A549 (cell line): ENCODE results near the gene DNMT3B. TPM values are rescaled to one million over a fixed set of nuclear protein-coding genes. Genes with fewer than 3 reads are reported as not detected.

Experiments used
- ATAC-seq, 2 experiments: fragments of 200-7000 bp in 1 of 2; fragments of >200 bp in 1 of 2; cut with Nextera tagmentation in 1 of 2; cut with Tn5 transposase in 1 of 2; 3 replicates each; pipeline versions ENCODE4 v1.8.0 to v1.9.1; 2018 to 2020; ENCODE audit warnings: mild to moderate bottlenecking in 1 of 2, moderate library complexity in 1 of 2
- CTCF ChIA-PET: fragments of 300-600 bp; sonication (Branson Sonifier 250); formaldehyde crosslinking; extraction: SDS; loops from one replicate; lab custom pipeline; 2021; ENCODE audit warnings: antibody characterized with exemption, inconsistent platforms; lab: Yijun Ruan, JAX
- POLR2A ChIA-PET: fragments of 350-600 bp; formaldehyde crosslinking; extraction: SDS; loops from one replicate; lab custom pipeline; 2021; ENCODE audit warnings: antibody characterized with exemption, inconsistent platforms; lab: Yijun Ruan, JAX
- DNase-seq, 2 experiments: peaks; one replicate each; pipeline versions ENCODE4 v3.0.0 to v3.0.0-alpha.2; 2011 to 2016; ENCODE audit warnings: low read depth in 1 of 2, low spot score in 1 of 2
- FAIRE-seq: peaks from 2 replicates; lab custom pipeline; 2011; peaks lifted over from hg19 to GRCh38; lab: Jason Lieb, UNC
- H3K27ac ChIP-seq, 2 experiments: fragments of >200 bp; sonication (Bioruptor Twin); formaldehyde crosslinking; 3 replicates each; pipeline ENCODE4 v1.5.1; 2016 to 2017
- H3K4me1 ChIP-seq: fragments of >200 bp; sonication (Bioruptor Twin); formaldehyde crosslinking; 3 replicates; pipeline ENCODE4 v1.6.1; 2016
- H3K4me2 ChIP-seq: fragments of >200 bp; sonication (Bioruptor Twin); formaldehyde crosslinking; 3 replicates; pipeline ENCODE4 v1.6.1; 2016
- H3K4me3 ChIP-seq: fragments of >200 bp; sonication (Bioruptor Twin); formaldehyde crosslinking; 3 replicates; pipeline ENCODE4 v1.5.1; 2016
- H3K9me3 ChIP-seq: fragments of >200 bp; sonication (Bioruptor Twin); formaldehyde crosslinking; 3 replicates; pipeline ENCODE4 v1.6.1; 2016
- CBX8 ChIP-seq: fragments of 200-600 bp; sonication (generic); IDR thresholded peaks from 2 replicates; pipeline ENCODE4 v1.6.1; 2016
- EHF ChIP-seq: fragments of 250-450 bp; sonication (Bioruptor Pico); IDR thresholded peaks from 2 replicates; pipeline ENCODE4 v1.5.0; 2020; ENCODE audit warnings: mild to moderate bottlenecking
- EHMT2 ChIP-seq: fragments of 200-600 bp; sonication (generic); IDR thresholded peaks from 2 replicates; pipeline ENCODE4 v1.6.1; 2016; ENCODE audit warnings: antibody characterized with exemption, low read depth, mild to moderate bottlenecking, moderate library complexity
- EP300 ChIP-seq, 2 experiments: fragments of >200 bp; sonication (Bioruptor Twin); formaldehyde crosslinking; IDR thresholded peaks; 2 replicates in 1 of 2; 3 replicates in 1 of 2; pipeline ENCODE4 v1.6.1; 2016 to 2017
- FOXS1 ChIP-seq: fragments of 250-450 bp; sonication (Bioruptor Pico); IDR thresholded peaks from 2 replicates; pipeline ENCODE4 v1.5.0; 2020; ENCODE audit warnings: mild to moderate bottlenecking, moderate library complexity
- HOXA7 ChIP-seq: fragments of 250-450 bp; sonication (Bioruptor Pico); IDR thresholded peaks from 2 replicates; pipeline ENCODE4 v1.5.0; 2020; ENCODE audit warnings: mild to moderate bottlenecking, moderate library complexity
- HOXB13 ChIP-seq: fragments of 250-450 bp; sonication (Bioruptor Pico); IDR thresholded peaks from 2 replicates; pipeline ENCODE4 v1.5.0; 2020; ENCODE audit warnings: low read depth, mild to moderate bottlenecking, moderate library complexity
- HOXB5 ChIP-seq: fragments of 250-450 bp; sonication (Bioruptor Pico); IDR thresholded peaks from 2 replicates; pipeline ENCODE4 v1.5.0; 2020; ENCODE audit warnings: mild to moderate bottlenecking, moderate library complexity
- JUN ChIP-seq, 2 experiments: fragments of >200 bp; sonication (Bioruptor Twin); formaldehyde crosslinking; IDR thresholded peaks; 2 replicates in 1 of 2; 3 replicates in 1 of 2; pipeline ENCODE4 v1.6.1; 2016 to 2017
- MAFK ChIP-seq: fragments of 450-650 bp; IDR thresholded peaks from 2 replicates; pipeline ENCODE4 v1.6.1; 2014; ENCODE audit not compliant: partially characterized antibody
- NPAS2 ChIP-seq: fragments of 250-450 bp; sonication (Bioruptor Pico); IDR thresholded peaks from 2 replicates; pipeline ENCODE4 v1.8.0; 2022; ENCODE audit warnings: mild to moderate bottlenecking, moderate library complexity, borderline replicate concordance
- NR3C1 ChIP-seq: fragments of >200 bp; sonication (Bioruptor Twin); formaldehyde crosslinking; IDR thresholded peaks from 3 replicates; pipeline ENCODE4 v1.6.1; 2017
- RCOR1 ChIP-seq: fragments of 150-350 bp; IDR thresholded peaks from 2 replicates; pipeline ENCODE4 v1.6.1; 2014; ENCODE audit warnings: antibody characterized with exemption, low read length, low read depth
- RNF2 ChIP-seq: fragments of 200-600 bp; sonication (generic); IDR thresholded peaks from 2 replicates; pipeline ENCODE4 v1.6.1; 2016; ENCODE audit warnings: low read depth, mild to moderate bottlenecking, antibody characterized with exemption, moderate library complexity, borderline replicate concordance
- SMC3 ChIP-seq: fragments of >200 bp; sonication (Bioruptor Twin); formaldehyde crosslinking; IDR thresholded peaks from 3 replicates; pipeline ENCODE4 v1.6.1; 2018; ENCODE audit warnings: inconsistent platforms
- TFCP2L1 ChIP-seq: fragments of 250-450 bp; sonication (Bioruptor Pico); IDR thresholded peaks from 2 replicates; pipeline ENCODE4 v1.5.0; 2021; ENCODE audit warnings: mild to moderate bottlenecking
- ZC3H11A ChIP-seq: fragments of 450-650 bp; IDR thresholded peaks from 2 replicates; pipeline ENCODE4 v1.6.1; 2014; ENCODE audit warnings: antibody characterized with exemption, mild to moderate bottlenecking
- WGBS: methylation state at CpG from one replicate; pipeline ENCODE4 v1.1.6; 2017; ENCODE audit errors: missing lambda C conversion rate; 5-methylcytosine and 5-hydroxymethylcytosine counted together
- polyA plus RNA-seq, 4 experiments: library from polyadenylated mRNA; depleted of rRNA in 3 of 4; stranded (reverse); fragments of >200 nt; fragmentation: RNase III in 1 of 4; extraction: RNeasy Plus Mini Kit Qiagen cat#74134 plus additional on column Dnase treatment in 1 of 4; gene quantifications; 2 replicates in 3 of 4; 3 replicates in 1 of 4; pipeline ENCODE4 v1.2.3, GENCODE V29; 2011 to 2017
- TF ChIP-seq, protein P1 (sequence below): fragments of >200 bp; sonication (Bioruptor Twin); formaldehyde crosslinking; IDR thresholded peaks from 3 replicates; pipeline ENCODE4 v1.5.1; 2016
- TF ChIP-seq, protein P2 (sequence below): IDR thresholded peaks from 2 replicates; pipeline ENCODE4 v1.6.1; 2012
- TF ChIP-seq, protein P3 (sequence below): IDR thresholded peaks from 2 replicates; pipeline ENCODE4 v1.6.1; 2012
- TF ChIP-seq, protein P4 (sequence below): fragments of >200 bp; sonication (Bioruptor Twin); formaldehyde crosslinking; IDR thresholded peaks from 3 replicates; pipeline ENCODE4 v1.6.1; 2016

The DNMT3B gene
- polyA plus RNA-seq, 2 of the 4 experiments (the other 2 are of a cell fraction): 5.2 to 11.3 TPM

DNA sequence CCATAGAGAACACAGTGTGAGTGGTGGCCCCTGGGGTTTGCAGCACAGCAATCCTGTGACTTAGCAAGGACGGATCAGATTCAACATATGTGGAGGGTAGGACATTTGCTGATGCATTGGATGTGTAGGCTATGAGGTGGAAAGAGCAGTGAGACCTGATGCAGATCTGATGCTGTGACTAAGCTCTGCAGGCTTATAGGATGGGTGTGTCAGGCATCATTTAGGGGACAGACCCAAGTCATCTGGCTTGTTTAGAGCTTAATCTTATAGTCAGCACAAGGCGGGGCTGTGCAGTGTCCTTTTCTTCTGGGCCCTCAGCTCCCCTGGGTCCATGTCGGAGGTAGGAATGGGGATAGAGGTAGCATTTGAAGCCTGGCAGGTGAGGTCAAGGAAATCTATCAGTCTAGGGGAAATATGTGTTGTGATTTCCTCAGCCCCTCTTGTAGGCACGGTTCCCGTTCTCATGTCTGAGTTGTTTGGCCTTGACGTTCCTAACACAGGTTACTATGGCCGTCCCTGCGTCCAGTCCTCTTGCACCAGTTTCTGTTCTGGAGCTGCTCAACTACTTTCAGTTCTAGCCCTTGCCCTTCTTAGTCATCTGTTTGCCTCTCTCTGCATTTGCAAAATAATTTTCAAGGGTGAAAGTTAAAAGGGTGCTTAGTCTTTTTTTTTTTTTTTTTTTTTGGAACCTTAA lies 42.0 kb downstream of the DNMT3B start:
- Histone ChIP-seq H3K4me1 (no peaks in the 10 kb centered on the region), H3K4me2 (no peak overlapping the region)
- no peak for TF ChIP-seq EHF (CRISPR knock-in tag)
- TF ChIP-seq, protein P1, sequence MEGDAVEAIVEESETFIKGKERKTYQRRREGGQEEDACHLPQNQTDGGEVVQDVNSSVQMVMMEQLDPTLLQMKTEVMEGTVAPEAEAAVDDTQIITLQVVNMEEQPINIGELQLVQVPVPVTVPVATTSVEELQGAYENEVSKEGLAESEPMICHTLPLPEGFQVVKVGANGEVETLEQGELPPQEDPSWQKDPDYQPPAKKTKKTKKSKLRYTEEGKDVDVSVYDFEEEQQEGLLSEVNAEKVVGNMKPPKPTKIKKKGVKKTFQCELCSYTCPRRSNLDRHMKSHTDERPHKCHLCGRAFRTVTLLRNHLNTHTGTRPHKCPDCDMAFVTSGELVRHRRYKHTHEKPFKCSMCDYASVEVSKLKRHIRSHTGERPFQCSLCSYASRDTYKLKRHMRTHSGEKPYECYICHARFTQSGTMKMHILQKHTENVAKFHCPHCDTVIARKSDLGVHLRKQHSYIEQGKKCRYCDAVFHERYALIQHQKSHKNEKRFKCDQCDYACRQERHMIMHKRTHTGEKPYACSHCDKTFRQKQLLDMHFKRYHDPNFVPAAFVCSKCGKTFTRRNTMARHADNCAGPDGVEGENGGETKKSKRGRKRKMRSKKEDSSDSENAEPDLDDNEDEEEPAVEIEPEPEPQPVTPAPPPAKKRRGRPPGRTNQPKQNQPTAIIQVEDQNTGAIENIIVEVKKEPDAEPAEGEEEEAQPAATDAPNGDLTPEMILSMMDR: no peak
- TF ChIP-seq RNF2: no peak
- no peak for TF ChIP-seq HOXB5
- TF ChIP-seq MAFK: no peak
- TF ChIP-seq HOXB13 (CRISPR knock-in tag): no peak
- TF ChIP-seq EP300 (IDR thresholded peaks at IDR 0.05): no peak
- TF ChIP-seq RCOR1: no peak
- TF ChIP-seq, protein P2, sequence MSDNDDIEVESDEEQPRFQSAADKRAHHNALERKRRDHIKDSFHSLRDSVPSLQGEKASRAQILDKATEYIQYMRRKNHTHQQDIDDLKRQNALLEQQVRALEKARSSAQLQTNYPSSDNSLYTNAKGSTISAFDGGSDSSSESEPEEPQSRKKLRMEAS: no peak
- no peak for TF ChIP-seq HOXA7 (CRISPR knock-in tag)
- TF ChIP-seq ZC3H11A: no peak
- TF ChIP-seq, protein P3, sequence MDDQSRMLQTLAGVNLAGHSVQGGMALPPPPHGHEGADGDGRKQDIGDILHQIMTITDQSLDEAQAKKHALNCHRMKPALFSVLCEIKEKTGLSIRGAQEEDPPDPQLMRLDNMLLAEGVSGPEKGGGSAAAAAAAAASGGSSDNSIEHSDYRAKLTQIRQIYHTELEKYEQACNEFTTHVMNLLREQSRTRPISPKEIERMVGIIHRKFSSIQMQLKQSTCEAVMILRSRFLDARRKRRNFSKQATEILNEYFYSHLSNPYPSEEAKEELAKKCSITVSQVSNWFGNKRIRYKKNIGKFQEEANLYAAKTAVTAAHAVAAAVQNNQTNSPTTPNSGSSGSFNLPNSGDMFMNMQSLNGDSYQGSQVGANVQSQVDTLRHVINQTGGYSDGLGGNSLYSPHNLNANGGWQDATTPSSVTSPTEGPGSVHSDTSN: no peak
- TF ChIP-seq EHMT2: no peak
- TF ChIP-seq, protein P4, sequence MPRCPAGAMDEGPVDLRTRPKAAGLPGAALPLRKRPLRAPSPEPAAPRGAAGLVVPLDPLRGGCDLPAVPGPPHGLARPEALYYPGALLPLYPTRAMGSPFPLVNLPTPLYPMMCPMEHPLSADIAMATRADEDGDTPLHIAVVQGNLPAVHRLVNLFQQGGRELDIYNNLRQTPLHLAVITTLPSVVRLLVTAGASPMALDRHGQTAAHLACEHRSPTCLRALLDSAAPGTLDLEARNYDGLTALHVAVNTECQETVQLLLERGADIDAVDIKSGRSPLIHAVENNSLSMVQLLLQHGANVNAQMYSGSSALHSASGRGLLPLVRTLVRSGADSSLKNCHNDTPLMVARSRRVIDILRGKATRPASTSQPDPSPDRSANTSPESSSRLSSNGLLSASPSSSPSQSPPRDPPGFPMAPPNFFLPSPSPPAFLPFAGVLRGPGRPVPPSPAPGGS: no peak
- TF ChIP-seq FOXS1 (CRISPR knock-in tag): no peak
- TF ChIP-seq, all 56 proteins: peak for 0
- no peak overlapping the region for H3K4me3 ChIP-seq
- FAIRE-seq: no peak
- no peak overlapping the region for H3K27ac ChIP-seq
- WGBS: 93% methylated on average over 8 of the region's 8 CpGs
- no peaks in the 10 kb centered on the region for H3K9me3 ChIP-seq
- ChIA-PET POLR2A (no interaction called here), CTCF (interaction anchor here (1.3 to 11.0 kb wide), 4 partner anchors 9 to 26 kb away, joined by 3 to 61 read pairs (median 4); no protein-coding TSS in a partner anchor)
- no peak for ATAC-seq
- DNase-seq: no peak

DNA sequence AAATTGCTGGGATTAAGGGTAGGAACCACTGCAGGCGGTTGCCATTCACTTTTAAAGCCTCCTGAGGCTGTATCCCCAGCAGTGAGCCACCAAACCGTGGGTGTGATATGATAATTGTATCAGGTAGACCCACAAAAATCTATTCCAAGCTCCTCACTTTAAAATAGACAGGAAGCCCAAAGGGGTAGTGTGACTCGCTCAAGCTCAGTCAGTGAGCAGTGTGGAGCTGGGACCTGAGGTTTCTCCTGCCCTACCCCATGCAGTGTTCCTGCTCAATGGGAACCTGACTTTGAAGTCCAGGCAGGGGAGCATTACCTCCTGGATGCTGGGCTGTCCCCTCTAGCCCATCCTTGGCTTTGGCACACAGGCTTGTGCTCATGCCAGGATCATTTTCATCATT lies 42.6 kb downstream of the DNMT3B start:
- DNase-seq (no peak), ATAC-seq (no peak), FAIRE-seq (no peak)
- CTCF ChIA-PET: interaction anchor here (1.4 to 11.0 kb wide), 3 partner anchors 10 to 27 kb away, joined by 4 to 61 read pairs (median 4); no protein-coding TSS in a partner anchor
- WGBS: 83% methylated on average over 3 of the region's 3 CpGs
- no peaks in the 10 kb centered on the region for H3K9me3 ChIP-seq
- TF ChIP-seq EP300 (IDR thresholded peaks at IDR 0.05) (no peak), JUN (IDR thresholded peaks at IDR 0.05) (no peak), TFCP2L1 (CRISPR knock-in tag) (no peak), CBX8 (no peak), NPAS2 (CRISPR knock-in tag) (no peak), HOXA7 (CRISPR knock-in tag) (no peak), SMC3 (no peak), NR3C1 (no peak)
- TF ChIP-seq, protein P4: no peak
- TF ChIP-seq, protein P3: no peak
- POLR2A ChIA-PET: no interaction called here
- H3K27ac ChIP-seq: no peak overlapping the region
- H3K4me2 ChIP-seq: no peak overlapping the region
- H3K4me1 ChIP-seq: no peaks in the 10 kb centered on the region
- H3K4me3 ChIP-seq: no peak overlapping the region
